Measurements from ENCODE around the gene FHL3.

DNA sequence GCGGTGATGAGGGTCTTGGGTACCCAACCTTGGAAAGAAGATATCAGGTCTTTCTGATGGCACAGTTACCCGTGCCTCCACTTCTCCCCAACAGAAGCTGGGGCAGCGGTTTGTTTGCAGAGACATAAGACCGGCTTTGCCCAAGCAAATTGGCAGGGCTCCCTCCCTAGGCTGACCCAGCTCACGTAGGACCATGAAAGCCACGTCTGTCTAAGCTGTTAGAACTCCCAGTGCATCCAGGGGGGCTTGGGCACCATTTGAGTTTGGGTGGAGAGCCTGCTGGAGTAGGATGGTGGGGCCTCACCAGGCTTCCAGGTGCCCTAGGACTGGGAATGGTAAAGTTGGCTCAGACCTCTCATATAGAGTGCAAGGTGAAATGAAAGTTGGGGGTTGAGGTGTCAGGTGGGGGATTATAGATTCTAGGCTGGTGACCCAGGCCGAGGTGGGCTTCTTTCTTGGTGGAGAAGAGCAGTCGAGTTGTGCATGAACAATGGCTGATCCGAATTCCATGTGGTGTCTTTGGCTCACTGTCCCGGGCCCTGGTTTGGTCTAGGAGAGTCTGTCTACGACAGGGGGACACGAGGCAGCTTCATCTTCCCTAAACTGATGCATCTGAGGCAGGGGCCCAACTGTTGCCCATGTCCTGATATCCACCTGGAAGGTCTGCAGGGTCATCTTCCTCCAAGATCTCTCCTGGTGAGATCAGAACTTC lies 37.9 kb upstream of the FHL3 start:
- TF ChIP-seq, protein P1, sequence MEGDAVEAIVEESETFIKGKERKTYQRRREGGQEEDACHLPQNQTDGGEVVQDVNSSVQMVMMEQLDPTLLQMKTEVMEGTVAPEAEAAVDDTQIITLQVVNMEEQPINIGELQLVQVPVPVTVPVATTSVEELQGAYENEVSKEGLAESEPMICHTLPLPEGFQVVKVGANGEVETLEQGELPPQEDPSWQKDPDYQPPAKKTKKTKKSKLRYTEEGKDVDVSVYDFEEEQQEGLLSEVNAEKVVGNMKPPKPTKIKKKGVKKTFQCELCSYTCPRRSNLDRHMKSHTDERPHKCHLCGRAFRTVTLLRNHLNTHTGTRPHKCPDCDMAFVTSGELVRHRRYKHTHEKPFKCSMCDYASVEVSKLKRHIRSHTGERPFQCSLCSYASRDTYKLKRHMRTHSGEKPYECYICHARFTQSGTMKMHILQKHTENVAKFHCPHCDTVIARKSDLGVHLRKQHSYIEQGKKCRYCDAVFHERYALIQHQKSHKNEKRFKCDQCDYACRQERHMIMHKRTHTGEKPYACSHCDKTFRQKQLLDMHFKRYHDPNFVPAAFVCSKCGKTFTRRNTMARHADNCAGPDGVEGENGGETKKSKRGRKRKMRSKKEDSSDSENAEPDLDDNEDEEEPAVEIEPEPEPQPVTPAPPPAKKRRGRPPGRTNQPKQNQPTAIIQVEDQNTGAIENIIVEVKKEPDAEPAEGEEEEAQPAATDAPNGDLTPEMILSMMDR (IDR thresholded peaks at IDR 0.05): no peak
- no peak for TF ChIP-seq POLR2A (IDR thresholded peaks at IDR 0.05)

Data from esophagus squamous epithelium (tissue), 4 donors.